ENCODE data around the gene PTPRG. TPM values are rescaled to one million over a fixed set of nuclear protein-coding genes. Genes with fewer than 3 reads are reported as not detected.

PTPRG gene
- total RNA-seq, 6 experiments from 2014 or later = 29.4 to 34.7 (median 32.7) TPM

DNA sequence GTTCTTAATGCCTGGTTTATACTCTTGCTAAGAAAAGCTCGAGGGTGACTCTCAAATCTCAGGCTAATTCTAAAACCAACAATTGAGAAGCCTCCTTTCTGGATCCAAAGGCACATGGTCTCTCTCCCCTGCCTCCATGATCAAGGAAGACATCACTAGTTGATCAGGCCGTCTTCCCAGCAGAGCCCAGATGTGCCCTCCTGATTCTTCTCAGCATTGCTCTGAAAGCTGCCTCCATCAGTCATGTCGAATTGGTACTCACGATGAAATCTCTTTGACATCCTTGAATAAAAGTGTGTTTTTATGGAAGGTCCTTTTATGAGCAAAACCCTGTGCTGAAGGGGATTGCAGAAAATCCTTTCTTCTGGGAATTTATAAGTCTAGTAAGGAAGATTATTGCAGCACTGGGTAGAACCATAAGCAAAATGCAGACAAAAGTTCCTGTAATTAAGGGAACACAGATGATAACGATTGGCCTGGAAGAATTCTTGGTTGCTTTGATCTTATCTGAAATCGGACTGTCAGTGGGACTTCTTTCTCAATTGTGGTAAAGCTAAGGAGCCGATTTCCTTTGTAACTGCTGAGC is 345.9 kb downstream of the PTPRG start:
- H3K4me3 Mint-ChIP-seq = no peak overlapping the region
- no peak overlapping the region for H3K27ac Mint-ChIP-seq
- no peak for TF ChIP-seq CTCF (IDR thresholded peaks at IDR 0.05)
- no peaks in the 10 kb centered on the region for H3K36me3 Mint-ChIP-seq (ENCODE audit: low read depth)
- no peaks in the 10 kb centered on the region for H3K9me3 Mint-ChIP-seq
- H3K4me1 Mint-ChIP-seq (ENCODE audit: low read depth) = peaks cover 15% of the 10 kb centered on the region
- DNase-seq = no peak
- H3K27me3 Mint-ChIP-seq (ENCODE audit: insufficient read depth) = no peaks in the 10 kb centered on the region

DNA sequence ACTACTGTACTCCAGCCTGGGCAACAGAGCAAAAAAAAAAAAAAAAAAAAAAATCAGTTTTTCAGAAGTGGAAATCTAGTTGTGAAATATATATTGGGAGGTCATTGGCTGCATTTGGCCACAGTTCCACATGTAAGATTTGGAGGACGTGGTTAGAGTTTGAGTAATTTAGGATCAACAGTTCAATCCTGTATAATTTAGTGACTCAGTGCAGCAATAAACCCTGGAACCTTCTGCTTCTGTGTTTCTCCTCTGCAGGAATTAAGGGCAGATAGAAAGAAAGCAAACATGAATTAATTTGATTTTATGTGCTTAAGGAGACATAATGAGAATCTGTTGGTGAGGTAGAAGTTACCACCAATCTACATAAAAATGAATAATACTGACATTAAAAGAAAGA is 347.0 kb downstream of the PTPRG start:
- Mint-ChIP-seq H3K4me1 (ENCODE audit: low read depth) (peaks cover 16% of the 10 kb centered on the region), H3K27me3 (ENCODE audit: insufficient read depth) (no peaks in the 10 kb centered on the region; the same call in 1 of the 2 replicates), H3K36me3 (ENCODE audit: low read depth) (no peaks in the 10 kb centered on the region), H3K9me3 (no peaks in the 10 kb centered on the region), H3K4me3 (no peak overlapping the region), H3K27ac (no peak overlapping the region)
- no peak for TF ChIP-seq CTCF (IDR thresholded peaks at IDR 0.05)
- peak; percentile 48 for DNase-seq

DNA sequence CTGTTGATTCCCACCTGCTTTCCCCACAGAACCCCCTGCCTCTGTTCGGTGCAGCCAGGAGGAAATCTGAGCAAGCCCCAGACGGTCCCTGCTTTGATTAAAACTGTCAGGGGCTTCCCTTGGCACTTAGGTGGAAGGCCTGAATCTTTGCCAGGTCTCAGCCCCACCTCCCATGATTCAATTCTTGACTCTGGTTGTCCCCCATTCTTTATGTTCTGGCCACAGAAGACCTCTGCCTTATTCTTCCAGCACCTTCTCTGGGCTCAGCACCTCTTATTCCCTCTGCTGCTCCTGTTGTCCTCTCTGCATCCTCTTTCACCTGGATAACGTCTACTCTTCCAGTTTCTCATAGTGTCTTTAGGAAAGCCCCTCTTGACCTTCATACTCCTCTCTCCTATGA is 349.4 kb downstream of the PTPRG start:
- H3K27ac Mint-ChIP-seq = no peak overlapping the region
- DNase-seq = no peak
- no peaks in the 10 kb centered on the region; the same call in 1 of the 2 replicates for H3K27me3 Mint-ChIP-seq (ENCODE audit: insufficient read depth)
- no peak overlapping the region for H3K4me3 Mint-ChIP-seq
- H3K4me1 Mint-ChIP-seq (ENCODE audit: low read depth) = peaks cover 23% of the 10 kb centered on the region
- H3K36me3 Mint-ChIP-seq (ENCODE audit: low read depth) = no peaks in the 10 kb centered on the region
- TF ChIP-seq CTCF (IDR thresholded peaks at IDR 0.05) = no peak
- H3K9me3 Mint-ChIP-seq = no peaks in the 10 kb centered on the region

DNA sequence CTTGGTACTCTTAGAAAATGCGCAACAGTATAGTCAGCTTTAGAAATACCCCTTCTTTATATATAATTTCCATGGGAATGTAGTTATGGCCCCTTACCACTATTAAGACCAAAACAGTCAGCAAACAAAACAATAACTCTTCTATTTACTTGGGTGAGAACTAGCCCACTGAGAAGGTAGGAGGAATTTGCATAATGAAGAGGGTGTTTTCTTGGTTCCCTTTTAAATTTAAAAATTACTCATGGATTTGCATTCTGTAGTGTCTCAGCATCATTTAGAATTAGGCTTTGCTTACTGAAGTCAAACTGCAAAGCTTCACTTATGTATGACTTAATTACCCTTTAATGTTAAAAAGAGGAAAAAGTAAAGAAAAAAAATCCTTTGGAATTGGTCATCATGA is 350.8 kb downstream of the PTPRG start:
- Mint-ChIP-seq H3K4me3 (no peak overlapping the region), H3K27me3 (ENCODE audit: insufficient read depth) (no peaks in the 10 kb centered on the region; the same call in 1 of the 2 replicates), H3K9me3 (no peaks in the 10 kb centered on the region), H3K27ac (no peak overlapping the region), H3K36me3 (ENCODE audit: low read depth) (no peaks in the 10 kb centered on the region), H3K4me1 (ENCODE audit: low read depth) (peaks cover 23% of the 10 kb centered on the region)
- TF ChIP-seq CTCF (IDR thresholded peaks at IDR 0.05) = no peak
- DNase-seq = no peak

- no peaks in the 10 kb centered on the region; the same call in 1 of the 2 replicates for H3K27me3 Mint-ChIP-seq (ENCODE audit: insufficient read depth)
- DNase-seq = no peak
- no peak for TF ChIP-seq CTCF (IDR thresholded peaks at IDR 0.05)
- H3K9me3 Mint-ChIP-seq = no peaks in the 10 kb centered on the region
- peaks cover 20% of the 10 kb centered on the region for H3K4me1 Mint-ChIP-seq (ENCODE audit: low read depth)
- H3K4me3 Mint-ChIP-seq = no peak overlapping the region
- H3K36me3 Mint-ChIP-seq (ENCODE audit: low read depth) = no peaks in the 10 kb centered on the region
- no peak overlapping the region for H3K27ac Mint-ChIP-seq
Measured at GRCh38 chr3:61913701-61914100, 352.3 kb downstream of the PTPRG start.
